Endodermal cell (in vitro differentiated cells): ENCODE results near the gene CD300C. TPM values are rescaled to one million over a fixed set of nuclear protein-coding genes. Genes with fewer than 3 reads are reported as not detected.
"Not testable (repeated sequence)": the region's sequence is repeated elsewhere in the genome, so short reads cannot be mapped to it uniquely, and the experiment has no call there.

Source experiments
- DNase-seq: peaks from one replicate; pipeline ENCODE4 v3.0.0-alpha.2; 2017
- H3K27ac ChIP-seq: 2 replicates; pipeline ENCODE4 v1.5.1; 2013; ENCODE audit warnings: mild to moderate bottlenecking, low read depth, low read length, moderate library complexity
- H3K27me3 ChIP-seq: 2 replicates; pipeline ENCODE4 v1.6.1; 2013; ENCODE audit warnings: mild to moderate bottlenecking, low read length, moderate library complexity; ENCODE audit not compliant: insufficient read depth, control insufficient read depth, poor library complexity, severe bottlenecking
- H3K36me3 ChIP-seq: 2 replicates; pipeline ENCODE4 v1.7.0; 2013; ENCODE audit warnings: mild to moderate bottlenecking, low read length, moderate library complexity; ENCODE audit not compliant: control insufficient read depth, insufficient read depth
- H3K4me1 ChIP-seq: one replicate; pipeline ENCODE4 v1.7.0; 2013; ENCODE audit warnings: low read length; ENCODE audit not compliant: control insufficient read depth, insufficient read depth
- H3K4me3 ChIP-seq: 2 replicates; pipeline ENCODE4 v1.5.1; 2013; ENCODE audit warnings: mild to moderate bottlenecking, low read length, moderate library complexity
- H3K9ac ChIP-seq: 2 replicates; pipeline ENCODE4 v1.6.1; 2013; ENCODE audit warnings: mild to moderate bottlenecking, low read length, moderate library complexity; ENCODE audit not compliant: poor library complexity, severe bottlenecking; ENCODE audit errors: extremely low read depth
- H3K9me3 ChIP-seq: 2 replicates; pipeline ENCODE4 v1.6.1; 2013; ENCODE audit warnings: mild to moderate bottlenecking, low read length, moderate library complexity; ENCODE audit not compliant: control insufficient read depth
- H3K27ac Mint-ChIP-seq: 2 replicates; pipeline ENCODE4 v1.8.0; 2020; ENCODE audit warnings: mixed read lengths
- H3K27me3 Mint-ChIP-seq: 2 replicates; pipeline ENCODE4 v1.8.0; 2021; ENCODE audit warnings: mild to moderate bottlenecking, mixed read lengths; ENCODE audit not compliant: insufficient read depth
- H3K36me3 Mint-ChIP-seq: 2 replicates; pipeline ENCODE4 v1.8.0; 2020; ENCODE audit warnings: low read depth, mixed read lengths
- H3K4me1 Mint-ChIP-seq: 2 replicates; pipeline ENCODE4 v1.8.0; 2020; ENCODE audit warnings: mixed read lengths
- H3K4me3 Mint-ChIP-seq: 2 replicates; pipeline ENCODE4 v1.8.0; 2020; ENCODE audit warnings: mild to moderate bottlenecking, moderate library complexity, mixed read lengths
- H3K9me3 Mint-ChIP-seq: 2 replicates; pipeline ENCODE4 v1.8.0; 2020; ENCODE audit warnings: mild to moderate bottlenecking, mixed read lengths
- CTCF ChIP-seq: fragments of 200-600 bp; sonication (generic); conservative IDR thresholded peaks from 2 replicates; pipeline ENCODE4 v1.5.0; 2021; ENCODE audit warnings: antibody characterized with exemption, mild to moderate bottlenecking
- WGBS, 2 experiments: methylation state at CpG; one replicate each; pipeline versions ENCODE4 v1.1.5 to v1.1.7; 2013; ENCODE audit warnings: missing lambda C conversion rate in 2 of 2, mixed read lengths in 1 of 2; ENCODE audit not compliant: insufficient coverage in 1 of 2, insufficient read length in 1 of 2; 5-methylcytosine and 5-hydroxymethylcytosine counted together
- total RNA-seq, 2 donors: library from RNA; stranded (reverse); fragmentation: NEBNext Ultra II Directional in 1 of 2; extraction: Animal tissue kit (Norgen Biotek cat#: 25700) in 1 of 2; gene quantifications; 2 replicates in 1 of 2; 3 replicates in 1 of 2; pipeline ENCODE4 v1.2.1, GENCODE V29; 2021

The CD300C gene
- total RNA-seq, 2 donors from 2014 or later = not detected

GRCh38 chr17:74520790-74521480, 25.0 kb downstream of the CD300C start:
- Histone ChIP-seq H3K36me3 (no peaks in the 10 kb centered on the region), H3K9ac (no peak overlapping the region), H3K9me3 (no peaks in the 10 kb centered on the region), H3K27ac (no peak overlapping the region), H3K27me3 (peaks cover 5% of the 10 kb centered on the region), H3K4me1 (no peaks in the 10 kb centered on the region), H3K4me3 (no peak overlapping the region)
- Mint-ChIP-seq H3K27me3 (peaks cover 42% of the 10 kb centered on the region), H3K36me3 (no peaks in the 10 kb centered on the region), H3K27ac (no peak overlapping the region), H3K4me3 (no peak overlapping the region), H3K9me3 (peaks cover 14% of the 10 kb centered on the region), H3K4me1 (no peaks in the 10 kb centered on the region)
- no peak for DNase-seq
- TF ChIP-seq CTCF = no peak
- WGBS, 2 experiments = 93% methylated on average over 17 to 21 of the region's 21 CpGs

DNA sequence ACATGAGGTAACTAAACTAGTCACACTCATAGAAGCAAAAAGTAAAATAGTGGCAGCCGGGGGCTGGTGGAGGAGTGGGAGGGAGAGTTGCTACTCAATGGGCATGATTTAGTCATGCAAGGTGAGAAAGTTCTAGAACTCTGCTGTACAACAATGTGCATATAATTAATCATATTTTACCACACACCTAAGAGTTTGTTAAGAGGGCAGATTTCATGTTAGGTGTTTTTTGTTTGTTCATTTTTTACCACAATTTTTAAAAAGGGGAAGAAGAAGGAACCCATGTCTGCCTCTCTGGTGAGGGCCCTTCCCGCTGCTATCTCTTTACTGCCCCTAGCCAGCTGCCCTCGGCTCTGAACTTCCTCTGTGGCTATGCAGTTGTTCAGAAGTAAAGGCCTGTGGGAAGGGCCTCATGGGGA, 25.9 kb downstream of the CD300C start:
- Histone ChIP-seq H3K4me3 (no peak overlapping the region), H3K36me3 (no peaks in the 10 kb centered on the region), H3K27ac (no peak overlapping the region), H3K9me3 (peaks cover under 1% of the 10 kb centered on the region), H3K4me1 (no peaks in the 10 kb centered on the region), H3K9ac (no peak overlapping the region), H3K27me3 (peaks cover 9% of the 10 kb centered on the region)
- Mint-ChIP-seq H3K4me3 (no peak overlapping the region), H3K9me3 (peaks cover 16% of the 10 kb centered on the region), H3K4me1 (no peaks in the 10 kb centered on the region), H3K27ac (no peak overlapping the region), H3K36me3 (no peaks in the 10 kb centered on the region), H3K27me3 (peaks cover 39% of the 10 kb centered on the region)
- WGBS, 2 experiments = 87% methylated on average over 3 of the region's 3 CpGs; no CpG with 5 or more reads in 1 of the 2 experiments
- TF ChIP-seq CTCF = no peak
- no peak for DNase-seq

- peaks cover 30% of the 10 kb centered on the region for H3K9me3 Mint-ChIP-seq
- 77 to 80% methylated on average over 3 to 6 of the region's 6 CpGs for WGBS, 2 experiments
- H3K27ac ChIP-seq, H3K9ac ChIP-seq, H3K27ac Mint-ChIP-seq, H3K4me3 ChIP-seq, H3K36me3 ChIP-seq, H3K27me3 ChIP-seq, H3K4me1 ChIP-seq, H3K4me3 Mint-ChIP-seq, H3K4me1 Mint-ChIP-seq, H3K36me3 Mint-ChIP-seq, DNase-seq: not testable (repeated sequence)
- H3K27me3 Mint-ChIP-seq = peaks cover 36% of the 10 kb centered on the region
- H3K9me3 ChIP-seq = peaks cover 15% of the 10 kb centered on the region
Observed at GRCh38 chr17:74518413-74518981, 27.4 kb downstream of the CD300C start.
